ENCODE results near the gene SECISBP2.

GRCh38 chr9:89375191-89375760, 57.0 kb downstream of the SECISBP2 start:
- TF ChIP-seq CTCF (conservative IDR thresholded peaks at IDR 0.05 in 1 of 2, IDR thresholded peaks at IDR 0.05 in 1 of 2; ENCODE audit: low read depth in 1 of 2, low read length in 2 of 2) (no peak), EZH2 (IDR thresholded peaks at IDR 0.05; ENCODE audit: low read length, missing control alignments) (no peak)

Data from fibroblast of lung (primary cell).